Stimulated activated CD4-positive, alpha-beta T cell treated with anti-CD3 and anti-CD28 coated beads, Interleukin-12 subunit alpha, Interleukin-12 subunit beta, amount 100 ng/mL, for 24 hours (primary cell): ENCODE measurements around the gene MRNIP.
A peak's percentile ranks its signal among the peaks of the same experiment; 100 is the strongest.
"Not testable (repeated sequence)": the region's sequence is repeated elsewhere in the genome, so short reads cannot be mapped to it uniquely, and the experiment has no call there.

Source experiments
- DNase-seq, 2 experiments: peaks; one replicate each; pipeline ENCODE4 v3.0.0-alpha.2; 2020; ENCODE audit warnings: low read depth in 2 of 2

MRNIP gene

DNA sequence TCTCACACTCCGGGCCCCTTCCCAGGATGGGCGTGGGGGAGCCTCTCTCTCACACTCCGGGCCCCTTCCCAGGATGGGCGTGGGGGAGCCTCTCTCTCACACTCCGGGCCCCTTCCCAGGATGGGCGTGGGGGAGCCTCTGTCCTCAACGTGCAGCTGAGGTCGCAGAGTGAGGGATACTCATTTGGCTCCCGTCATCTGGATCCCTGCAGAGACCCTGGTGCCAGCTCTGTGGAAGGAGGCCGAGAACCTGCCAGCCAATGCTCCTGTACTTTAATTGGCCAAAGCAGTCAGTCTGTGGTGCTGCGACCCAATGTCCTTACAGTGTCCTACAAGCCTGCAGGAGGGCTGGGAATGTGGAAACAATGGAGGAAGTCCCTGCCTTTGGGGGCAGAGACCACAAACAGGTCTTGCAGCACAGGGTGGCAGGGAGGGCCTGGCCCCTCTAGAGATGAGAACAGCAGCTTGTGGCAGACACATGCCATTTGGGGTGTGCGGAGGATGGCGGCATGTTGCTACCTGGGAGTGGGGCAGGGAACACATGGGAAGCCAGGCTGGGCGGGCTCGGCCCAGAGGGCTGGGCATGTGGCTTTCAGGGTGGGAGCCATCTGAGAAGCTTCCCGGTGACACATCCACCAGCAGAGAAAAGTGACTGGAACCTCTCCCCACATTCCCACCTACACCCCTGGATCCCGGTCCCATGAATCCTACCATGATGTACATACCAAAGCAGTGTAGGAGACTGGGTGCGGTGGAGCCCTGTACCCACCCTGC is 13.6 kb upstream of the MRNIP start:
- no peak for DNase-seq

DNA sequence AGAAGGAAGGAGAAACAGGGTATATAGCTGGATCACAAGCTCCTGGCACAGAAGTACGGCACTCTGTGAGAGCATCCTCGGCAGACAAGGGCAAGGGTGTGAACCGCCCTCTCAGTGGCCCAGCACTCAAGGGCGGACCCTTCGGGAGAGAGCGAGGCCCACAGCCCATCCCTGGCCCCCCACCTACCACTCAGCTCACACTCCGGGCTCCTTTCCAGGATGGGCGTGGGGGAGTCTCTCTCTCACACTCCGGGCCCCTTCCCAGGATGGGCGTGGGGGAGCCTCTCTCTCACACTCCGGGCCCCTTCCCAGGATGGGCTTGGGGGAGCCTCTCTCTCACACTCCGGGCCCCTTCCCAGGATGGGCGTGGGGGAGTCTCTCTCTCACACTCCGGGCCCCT is 12.9 kb upstream of the MRNIP start:
- DNase-seq = not testable (repeated sequence)

DNA sequence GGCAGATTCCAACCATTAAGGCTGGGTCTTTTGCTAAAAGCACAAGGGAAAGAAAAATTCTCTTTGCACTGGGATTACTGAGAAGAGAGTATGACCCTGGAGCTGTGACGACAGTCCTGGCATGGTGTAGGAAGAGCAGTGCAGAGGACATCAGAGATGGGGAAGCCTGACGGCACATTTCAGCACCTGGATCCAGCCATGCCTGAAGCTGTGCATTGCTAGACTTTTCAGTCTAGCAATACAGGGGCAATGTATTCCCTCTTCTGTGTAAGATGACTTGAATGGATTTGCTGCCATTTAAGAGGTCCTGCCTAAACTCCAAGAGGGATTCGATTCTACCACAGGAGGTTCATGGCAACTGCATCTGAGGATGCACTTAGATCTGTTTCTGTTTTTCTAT is 12.3 kb upstream of the MRNIP start:
- no peak for DNase-seq

DNA sequence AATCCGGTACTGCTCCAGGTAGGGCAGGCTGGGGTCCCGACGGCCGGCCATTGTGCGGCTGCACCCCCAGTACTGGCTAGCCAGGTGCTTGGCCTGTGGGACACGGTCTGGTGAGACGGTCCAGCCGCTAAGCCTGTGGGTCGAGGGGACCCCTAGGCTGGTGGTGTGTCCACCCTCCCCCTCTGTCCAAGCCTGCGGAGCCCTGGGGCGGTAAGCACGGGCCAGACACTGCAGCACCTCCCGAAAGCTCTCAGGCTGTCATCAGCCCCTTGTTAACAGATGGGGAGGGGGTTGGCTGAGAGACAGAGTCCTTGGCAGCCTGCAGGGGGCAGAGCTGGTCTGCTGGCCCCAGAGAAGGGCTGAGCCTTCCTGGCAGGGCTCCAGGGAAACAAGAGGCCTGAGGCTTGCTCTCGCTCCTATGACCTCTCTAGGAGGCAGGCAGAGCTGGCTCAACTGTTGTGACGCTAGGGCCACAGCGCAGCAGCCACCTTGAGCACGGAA is 11.8 kb upstream of the MRNIP start:
- no peak for DNase-seq

DNA sequence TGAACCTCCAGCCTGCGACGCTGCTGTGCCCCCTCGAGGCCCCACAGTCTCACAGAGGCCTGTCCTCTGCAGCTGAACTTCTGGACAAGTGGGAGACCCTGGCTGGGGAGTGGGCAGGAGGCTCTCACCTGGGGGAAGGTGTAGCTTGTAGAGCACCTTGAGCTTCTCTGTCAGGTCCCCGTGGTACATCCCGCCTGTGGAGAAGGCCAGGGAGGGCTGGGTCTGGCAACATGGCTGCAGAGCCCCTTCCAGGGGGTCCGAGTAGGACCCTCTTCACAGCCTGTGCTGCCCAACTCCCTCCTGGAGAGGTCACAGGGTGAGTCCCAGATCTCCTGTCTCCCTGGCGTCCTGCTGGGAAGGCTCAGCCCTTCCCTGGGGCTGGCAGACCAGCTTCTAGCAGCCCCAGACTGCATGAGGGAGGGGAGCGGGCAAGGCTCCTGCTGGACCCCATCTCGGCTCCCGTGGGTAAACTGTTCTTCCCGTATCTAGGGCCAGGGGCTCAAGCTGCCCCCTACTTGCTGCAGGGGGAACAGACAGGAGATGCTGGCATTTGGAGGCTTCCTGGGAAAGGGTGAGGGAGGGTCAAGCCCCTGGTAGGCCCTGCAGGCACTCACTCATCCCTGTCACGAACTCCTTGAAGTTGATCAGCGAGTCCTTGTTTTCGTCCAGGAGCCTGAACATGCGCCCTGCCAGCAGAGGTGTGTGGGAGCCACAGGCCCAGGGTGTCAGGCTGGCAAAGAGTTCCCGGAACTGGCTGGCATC is 11.2 kb upstream of the MRNIP start:
- no peak for DNase-seq

DNA sequence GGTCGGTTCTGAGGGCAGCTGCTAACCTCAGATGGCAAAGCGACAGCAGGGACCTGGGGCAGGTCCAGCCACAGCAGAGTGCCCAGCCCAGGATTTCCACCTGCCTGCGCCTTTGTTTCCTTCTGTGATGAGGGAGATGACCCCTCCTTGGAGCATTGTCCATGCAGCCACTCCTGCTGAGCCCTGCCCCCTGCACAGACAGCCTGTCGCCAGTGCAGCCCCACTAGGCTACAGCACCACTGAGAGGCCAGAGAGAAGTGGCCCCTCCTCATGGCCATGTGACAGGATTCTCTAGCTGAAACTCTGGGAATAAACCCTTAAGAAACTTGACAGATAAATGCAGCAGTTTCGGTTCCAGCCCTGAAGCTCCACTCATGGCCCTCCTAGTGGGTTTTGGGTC is 10.5 kb upstream of the MRNIP start:
- DNase-seq = no peak

DNA sequence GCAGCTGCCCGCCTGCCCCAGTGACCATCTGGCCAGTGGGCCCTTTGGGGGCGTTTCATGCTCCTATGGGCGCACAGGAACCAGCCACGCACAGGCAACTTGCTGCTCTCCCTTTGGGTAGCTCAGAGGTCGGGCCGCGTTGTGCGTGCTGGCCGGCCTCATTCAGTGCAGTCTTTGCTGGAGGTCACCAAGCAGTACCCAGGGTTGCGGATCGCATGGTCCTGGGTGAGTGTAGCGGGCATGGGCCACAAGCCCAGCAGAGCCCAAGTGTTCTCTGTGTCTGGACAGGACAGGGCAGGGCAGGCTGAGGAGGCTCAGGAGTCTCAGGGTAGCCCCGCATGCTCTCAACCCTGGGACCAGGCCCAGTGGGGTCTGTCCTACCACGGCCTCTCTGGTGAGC is 9.9 kb upstream of the MRNIP start:
- DNase-seq = no peak

DNA sequence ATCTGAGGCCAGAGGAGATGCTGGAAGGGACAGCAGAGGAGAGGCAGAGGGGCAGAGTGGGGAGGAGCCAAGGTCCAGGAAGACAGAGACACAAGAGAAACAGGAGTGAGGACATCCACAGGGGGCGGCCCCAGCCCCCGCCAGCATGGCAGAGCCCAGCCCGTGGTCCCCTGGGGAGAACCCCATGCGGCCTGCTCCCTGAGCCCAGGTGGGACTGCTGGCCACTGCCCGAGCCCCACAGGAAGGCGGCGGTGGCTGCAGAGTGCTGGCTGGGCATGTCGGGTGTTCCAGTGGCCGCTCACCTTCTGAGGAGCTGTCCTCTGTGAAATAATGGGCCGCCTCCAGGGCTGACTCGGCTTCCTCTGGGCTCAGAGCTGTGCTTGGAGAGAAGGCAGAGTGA is 8.9 kb upstream of the MRNIP start:
- DNase-seq = no peak

DNA sequence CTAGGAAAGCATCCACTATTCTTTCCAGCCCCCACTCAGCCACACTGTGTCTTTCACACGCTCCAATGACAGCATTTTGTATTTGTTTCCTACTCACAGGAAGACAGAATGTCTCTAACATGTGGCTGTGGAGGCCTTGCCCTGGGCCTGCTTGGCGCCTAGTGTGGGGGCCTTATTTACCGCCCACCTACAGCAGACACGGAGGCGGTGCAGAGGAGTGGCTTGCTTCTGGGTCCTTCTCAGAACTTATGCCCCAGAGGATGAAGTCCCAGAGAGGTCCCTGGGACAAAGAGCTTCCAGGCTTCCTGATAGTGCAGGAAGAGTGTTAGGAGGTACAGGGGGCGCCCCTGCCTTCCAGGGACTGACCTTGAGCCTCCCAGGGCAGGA is 8.5 kb upstream of the MRNIP start:
- DNase-seq = no peak

DNA sequence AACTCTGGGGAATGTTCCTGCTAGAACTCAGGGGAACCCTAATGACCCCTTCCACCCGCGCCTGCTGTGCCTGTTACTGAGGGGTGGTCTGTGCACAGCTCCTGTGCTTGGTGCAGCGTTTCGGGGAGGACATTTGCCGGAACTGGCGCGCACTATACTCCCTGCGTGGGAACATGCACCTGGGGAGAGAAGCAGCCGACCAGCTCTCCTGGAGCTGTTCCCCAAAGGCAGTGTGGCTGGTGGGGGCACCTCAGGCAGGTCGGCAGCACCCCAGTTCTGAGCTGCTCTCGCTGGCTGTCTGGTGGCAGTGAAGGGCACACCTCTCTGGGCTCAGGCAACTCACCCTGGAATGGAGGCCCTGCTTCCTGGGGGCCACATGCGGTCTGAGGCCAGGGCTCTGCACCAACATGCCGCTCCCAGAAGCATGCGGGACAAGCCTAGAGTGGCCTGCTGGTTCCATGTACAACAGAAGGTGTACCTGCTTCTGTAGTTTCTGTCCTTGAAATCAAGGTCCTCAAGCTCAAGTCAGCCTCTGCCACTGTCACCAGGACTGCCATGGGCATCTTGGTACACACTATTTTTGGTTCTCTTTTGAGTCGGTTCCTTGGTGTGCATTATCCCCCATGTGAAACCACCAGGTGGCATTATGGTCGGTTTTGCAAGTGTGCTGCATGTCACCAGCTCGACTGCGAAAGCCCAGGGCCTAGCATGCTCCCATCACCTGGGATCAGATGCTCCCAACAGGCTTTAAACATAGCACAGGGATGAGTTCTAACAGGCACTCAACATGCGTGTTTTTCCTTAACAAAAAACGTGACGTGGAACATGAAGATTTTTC is 7.8 kb upstream of the MRNIP start:
- DNase-seq = peak; percentile 5 to 17

DNA sequence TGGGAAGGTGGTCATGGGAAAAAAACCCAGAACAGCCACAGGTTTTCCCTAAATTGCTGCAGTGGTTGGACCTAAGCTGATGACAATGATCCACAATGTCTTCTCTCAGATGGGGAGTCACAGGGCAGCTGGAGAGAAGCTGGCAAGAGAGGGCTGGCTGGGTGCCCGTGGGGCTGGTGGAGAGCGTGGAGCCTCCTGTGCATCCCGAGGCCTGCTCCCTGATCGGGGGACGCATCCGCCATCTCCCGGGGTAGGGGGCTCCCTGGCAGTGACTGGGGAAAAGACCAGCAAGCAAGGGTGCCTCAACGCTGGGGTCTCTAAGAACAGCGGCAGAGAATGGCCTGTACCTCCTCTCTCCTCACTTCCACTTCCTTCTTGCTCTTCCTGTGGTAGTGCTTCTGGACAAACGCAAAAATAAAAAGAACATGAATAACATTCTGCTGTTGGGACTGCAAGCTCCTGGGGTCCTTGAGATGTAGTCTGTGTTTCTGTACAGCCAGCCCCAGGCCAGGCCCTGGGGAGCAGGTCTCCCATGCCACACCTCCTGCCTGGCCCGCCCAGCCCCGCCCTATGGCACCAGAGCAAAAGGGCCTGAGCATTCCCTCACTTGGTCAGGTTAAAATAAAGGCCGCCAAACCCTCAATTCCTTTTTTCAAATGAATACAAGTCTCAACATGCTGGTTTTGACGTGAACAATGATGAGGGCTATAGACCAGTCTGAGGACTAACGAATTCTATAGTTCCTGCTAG is 7.0 kb upstream of the MRNIP start:
- no peak for DNase-seq

DNA sequence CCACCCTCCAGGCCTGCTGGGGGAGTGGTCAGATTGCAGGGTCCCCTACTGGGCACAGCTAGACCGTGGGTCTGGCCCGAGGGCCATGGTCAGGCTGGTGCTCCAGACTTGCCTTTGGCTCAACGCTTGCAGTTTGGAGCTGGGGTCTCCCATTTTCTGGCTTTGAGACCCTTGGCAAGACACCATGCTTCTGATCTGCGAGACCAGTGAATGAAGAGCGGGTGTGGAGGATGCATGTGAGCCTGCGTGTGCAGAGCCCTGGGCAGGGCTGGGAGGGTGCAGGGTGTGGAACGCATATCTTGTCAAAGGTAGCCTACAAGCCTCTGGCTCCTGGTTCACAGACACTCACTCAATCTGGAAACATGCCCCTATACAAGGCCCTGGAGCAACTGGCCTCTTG is 6.1 kb upstream of the MRNIP start:
- no peak for DNase-seq

DNA sequence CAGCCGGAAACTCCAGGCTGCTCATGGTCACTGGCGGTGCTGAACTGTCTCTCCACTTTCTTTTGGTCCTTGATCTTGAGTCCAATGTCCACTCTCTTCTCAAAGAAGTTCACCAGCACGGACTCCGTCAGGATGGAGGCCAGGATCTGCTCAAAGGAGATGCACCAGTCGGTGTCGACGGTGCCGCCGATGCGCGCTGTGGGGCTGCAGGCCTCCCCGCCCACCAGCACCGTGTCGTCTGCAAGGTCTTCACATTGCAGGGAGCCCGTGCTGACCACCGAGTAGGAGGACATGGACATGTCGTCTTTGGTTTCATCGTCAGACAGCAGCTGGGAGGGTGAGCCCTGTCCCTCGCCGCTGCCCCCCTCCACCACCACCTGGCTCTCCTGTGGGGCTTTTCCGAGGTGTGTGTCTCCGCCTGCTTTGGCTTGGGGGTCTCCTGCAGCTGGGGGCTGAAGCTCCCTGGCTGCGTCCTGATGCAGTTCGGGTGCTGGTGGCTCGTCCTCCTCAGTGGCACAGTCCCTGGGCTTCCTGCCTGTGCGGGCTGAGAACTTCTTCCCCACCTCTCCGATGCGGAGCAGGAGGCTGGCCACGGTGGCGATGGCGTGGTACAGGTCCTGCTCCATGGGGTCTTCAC is 5.0 kb upstream of the MRNIP start:
- DNase-seq = no peak

DNA sequence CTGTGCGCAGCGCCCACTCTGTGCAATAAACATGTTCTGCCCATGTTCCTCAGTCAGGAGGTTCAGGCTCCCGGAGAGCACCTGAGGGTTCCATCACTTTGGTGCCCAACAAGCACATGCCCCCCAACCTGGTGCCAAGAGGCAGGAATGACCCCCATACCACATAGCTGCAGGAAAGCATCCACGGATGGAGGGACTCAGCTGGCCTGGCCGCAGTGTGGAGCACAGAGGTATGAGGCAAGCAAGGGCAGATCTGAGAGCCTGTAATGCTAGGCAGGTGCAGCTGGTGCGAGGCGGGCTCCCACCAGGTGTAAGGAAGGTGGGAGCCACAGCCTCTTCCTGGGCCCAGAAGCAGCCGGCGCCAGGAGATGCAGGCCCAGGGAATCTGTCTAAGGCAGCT is 4.3 kb upstream of the MRNIP start:
- DNase-seq = no peak

DNA sequence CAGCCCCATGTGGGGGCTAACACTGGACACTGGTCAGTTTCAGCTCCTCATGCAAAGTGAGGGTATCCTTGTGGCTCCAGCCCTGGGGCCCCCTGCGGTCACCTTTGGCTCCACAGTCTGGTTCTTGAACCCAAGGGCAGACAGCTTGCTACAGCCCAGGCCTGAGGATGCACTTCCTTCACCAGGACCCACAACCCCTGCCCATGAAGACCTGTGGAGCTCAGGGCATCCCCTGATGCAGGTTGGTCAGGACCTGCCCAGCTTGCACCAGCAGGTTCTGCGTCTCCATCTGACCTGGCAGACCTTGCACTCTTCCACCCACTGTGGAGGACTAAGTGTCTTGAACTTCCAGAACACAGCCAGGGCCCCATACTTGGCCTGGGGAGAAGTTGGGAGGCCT is 3.7 kb upstream of the MRNIP start:
- DNase-seq = no peak

DNA sequence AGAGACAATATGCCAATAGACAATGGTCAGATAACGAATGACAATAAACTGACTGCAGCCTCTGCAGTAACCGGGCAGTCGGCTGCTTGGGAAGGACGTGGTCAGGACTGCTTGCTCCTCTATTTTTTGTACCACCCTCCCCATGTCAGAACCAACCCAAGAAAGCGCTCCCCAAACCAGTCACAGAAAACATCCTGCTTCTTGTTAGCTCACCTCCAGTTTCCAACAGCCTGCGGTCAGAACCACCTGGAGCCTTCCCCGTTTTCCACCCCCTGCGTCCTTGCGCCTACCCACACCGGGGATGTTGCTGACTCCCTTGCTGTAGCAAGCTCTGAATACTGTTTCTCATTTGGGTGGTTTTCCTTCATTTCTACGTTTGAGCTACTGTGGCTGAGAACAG is 1.7 kb upstream of the MRNIP start:
- DNase-seq = no peak

DNA sequence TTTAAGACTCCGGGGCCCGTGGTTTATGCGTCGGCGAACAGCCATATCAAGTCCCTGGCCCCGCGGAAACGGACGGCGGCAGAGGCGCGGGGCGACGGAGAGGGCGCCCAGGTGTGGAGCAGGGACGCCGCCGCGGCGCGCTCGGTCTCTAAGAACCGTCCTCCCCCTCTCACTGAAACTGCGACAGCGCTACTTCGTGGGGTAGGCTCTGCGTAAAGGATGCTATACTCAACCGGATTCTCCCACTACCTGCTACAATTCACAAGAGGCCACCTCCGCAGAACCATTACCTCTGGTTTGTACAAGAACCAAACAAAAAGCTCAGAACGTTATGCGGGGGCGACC is 404 bp downstream of the MRNIP start:
- DNase-seq = peak in 1 of 2 experiments; percentile 43

DNA sequence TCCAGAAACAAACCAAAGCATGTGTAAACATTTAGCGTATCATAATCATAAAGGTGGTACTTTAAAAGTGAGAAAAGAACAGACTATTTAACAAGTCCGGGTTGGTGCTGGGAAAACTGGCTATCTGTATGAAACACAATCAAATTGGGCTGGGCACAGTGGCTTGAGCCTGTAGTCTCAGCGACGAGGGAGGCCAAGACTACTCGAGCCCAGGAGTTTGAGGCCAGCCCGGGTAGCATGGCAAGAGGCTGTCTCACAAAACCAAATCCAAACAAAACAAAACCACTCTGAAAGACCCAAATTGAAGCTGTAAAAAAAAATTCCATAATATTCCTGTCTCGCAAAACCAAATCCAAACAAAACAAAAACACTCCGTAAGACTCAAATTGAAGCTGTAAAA is 4.3 kb downstream of the MRNIP start:
- DNase-seq = no peak

DNA sequence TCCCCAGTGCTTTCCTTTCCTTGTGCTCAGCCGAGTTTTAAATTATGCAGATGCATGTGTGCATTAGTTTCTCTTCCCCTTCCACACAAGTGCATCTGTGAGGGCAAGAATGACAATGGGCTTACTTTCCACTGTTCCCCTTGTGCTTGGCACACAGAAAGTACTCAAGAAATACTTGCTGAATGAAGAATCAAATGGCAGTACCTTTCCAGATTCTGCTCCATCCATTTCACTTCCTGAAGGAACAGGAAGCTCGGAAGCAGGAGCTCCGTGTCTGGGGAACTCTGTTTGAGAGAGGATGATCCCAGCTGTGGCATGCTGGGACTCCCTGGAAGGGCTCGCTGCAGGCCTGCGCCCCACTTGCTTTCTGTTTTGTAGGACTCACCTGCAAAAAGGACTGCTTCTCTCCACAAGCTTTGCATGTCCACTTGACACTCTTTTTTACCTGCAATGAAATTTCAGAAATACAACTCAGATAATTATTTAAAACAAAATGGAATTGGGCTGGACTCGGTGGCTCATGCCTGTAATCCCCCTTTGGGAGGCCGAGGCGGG is 5.5 kb downstream of the MRNIP start:
- DNase-seq = no peak

DNA sequence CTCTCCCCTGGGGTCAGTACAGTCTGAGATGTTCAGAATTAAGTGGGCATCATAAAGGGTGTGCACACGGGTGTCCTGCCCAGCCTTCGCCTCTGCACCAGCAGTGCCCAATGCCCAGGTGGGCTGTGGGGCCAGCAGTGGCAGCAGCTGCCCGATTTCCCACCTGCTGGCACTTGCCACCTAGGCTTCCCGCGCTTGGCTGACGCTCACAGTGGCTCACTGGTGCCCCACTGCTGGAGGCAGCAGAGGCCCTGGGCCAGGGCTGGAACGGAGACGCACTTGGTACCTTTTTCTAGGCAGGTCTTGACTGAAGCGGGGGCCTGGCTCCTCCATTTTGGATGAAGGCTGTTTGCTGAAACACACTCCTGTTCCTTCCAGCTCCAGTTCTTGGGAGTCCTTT is 17.0 kb downstream of the MRNIP start:
- DNase-seq = no peak

DNA sequence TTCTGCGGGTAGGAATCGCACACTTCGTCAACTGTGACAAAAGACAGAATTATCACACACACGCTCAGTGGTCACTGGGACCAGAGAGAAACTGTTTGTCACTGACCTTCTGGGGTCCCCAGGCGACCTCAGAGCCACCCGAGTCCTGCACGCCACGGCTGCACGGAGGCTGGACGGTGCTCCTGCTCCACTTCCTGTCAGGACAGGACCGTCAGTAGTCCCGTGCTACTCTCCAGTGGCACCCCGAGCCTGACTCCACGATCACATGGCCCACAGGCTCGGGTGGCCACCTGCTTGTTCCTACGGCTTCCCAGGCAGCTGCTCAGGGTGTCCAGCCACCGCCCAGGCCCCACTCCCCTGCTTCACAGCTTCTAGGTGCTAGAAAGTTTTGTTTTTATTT is 17.9 kb downstream of the MRNIP start:
- DNase-seq = no peak
